HCT116 (cell line): ENCODE data around the gene RNU5D-1. TPM values are rescaled to one million over a fixed set of nuclear protein-coding genes. Genes with fewer than 3 reads are reported as not detected.

Source experiments
- ATAC-seq: fragments of 200-7000 bp; cut with Tn5 transposase; 2 replicates; pipeline ENCODE4 v1.9.1; 2020; ENCODE audit warnings: mild to moderate bottlenecking, moderate library complexity
- BruUV-seq: library from RNA; stranded (reverse); fragments of 400-500 nt; replicated peaks from 2 replicates; lab custom pipeline; 2021; lab: Mats Ljungman, UMichigan
- CTCF ChIA-PET: fragments of 300-600 bp; sonication (Branson Sonifier 250); formaldehyde crosslinking; loops from one replicate; lab custom pipeline; 2021; ENCODE audit warnings: antibody characterized with exemption; lab: Charles Lee
- POLR2A ChIA-PET: fragments of 300-600, 350-600 bp; sonication (Branson Sonifier 250); formaldehyde crosslinking; loops from one replicate; lab custom pipeline; 2021; ENCODE audit warnings: antibody characterized with exemption; lab: Charles Lee
- RAD21 ChIA-PET, 2 experiments: fragments of 300-600 bp; sonication (Branson Sonifier 250); formaldehyde crosslinking; loops; one replicate each; lab custom pipeline; 2023; ENCODE audit warnings: low total read pairs in 2 of 2; ENCODE audit not compliant: uncharacterized antibody in 2 of 2, unreplicated experiment in 2 of 2, low non-redundant PET in 1 of 2; lab: Charles Lee
- DNase-seq: peaks from one replicate; pipeline ENCODE4 v3.0.0-alpha.2; 2010; ENCODE audit warnings: low read depth, low spot score
- H2AFZ ChIP-seq: fragments of 200-600 bp; shearing (Covaris generic), sonication (generic); 2 replicates; pipeline ENCODE4 v1.6.1; 2017; ENCODE audit warnings: low read depth, mixed run types, mixed read lengths, antibody characterized with exemption, low read length; ENCODE audit not compliant: poor library complexity, severe bottlenecking
- H3K27ac ChIP-seq: 2 replicates; pipeline ENCODE4 v1.5.1; 2012; ENCODE audit warnings: low read depth, low read length
- H3K27me3 ChIP-seq: fragments of 200-600 bp; sonication (generic); 2 replicates; pipeline ENCODE4 v1.6.1; 2016; ENCODE audit warnings: mixed run types, low read length, mixed read lengths; ENCODE audit not compliant: insufficient read depth
- H3K36me3 ChIP-seq, 2 experiments: fragments of 200-500 bp in 1 of 2; fragments of 200-600 bp in 1 of 2; sonication (Bioruptor generic) in 1 of 2; sonication (generic) in 1 of 2; 2 replicates each; pipeline versions ENCODE4 v1.5.1 to v1.6.1; 2014 to 2016; ENCODE audit warnings: low read length in 2 of 2, inconsistent platforms in 1 of 2, mixed read lengths in 1 of 2, mixed run types in 1 of 2; ENCODE audit not compliant: insufficient read depth in 2 of 2, control insufficient read depth in 1 of 2
- H3K4me1 ChIP-seq, 2 experiments: fragments of 200-600 bp in 1 of 2; sonication (generic) in 1 of 2; 2 replicates each; pipeline versions ENCODE4 v1.5.1 to v1.6.1; 2012 to 2017; ENCODE audit warnings: low read length in 2 of 2, inconsistent platforms in 1 of 2, mild to moderate bottlenecking in 1 of 2, mixed read lengths in 1 of 2, mixed run types in 1 of 2, moderate library complexity in 1 of 2; ENCODE audit not compliant: insufficient read depth in 2 of 2, control insufficient read depth in 1 of 2
- H3K4me2 ChIP-seq: fragments of 200-600 bp; sonication (generic); 2 replicates; pipeline ENCODE4 v1.6.1; 2017; ENCODE audit warnings: mixed run types, low read length, mixed read lengths
- H3K4me3 ChIP-seq, 2 experiments: fragments of 200-600 bp in 1 of 2; sonication (generic) in 1 of 2; replicated peaks in 1 of 2; 2 replicates each; pipeline ENCODE4 v1.5.1; 2011 to 2016; ENCODE audit warnings: low read length in 2 of 2, control low read depth in 1 of 2, low read depth in 1 of 2, mild to moderate bottlenecking in 1 of 2, mixed read lengths in 1 of 2, mixed run types in 1 of 2
- H3K79me2 ChIP-seq: fragments of 200-600 bp; sonication (generic); 2 replicates; pipeline ENCODE4 v1.6.1; 2017; ENCODE audit warnings: mild to moderate bottlenecking, mixed run types, low read length, moderate library complexity, mixed read lengths; ENCODE audit not compliant: insufficient read depth
- H3K9ac ChIP-seq: fragments of 200-600 bp; sonication (generic); 2 replicates; pipeline ENCODE4 v1.6.1; 2016; ENCODE audit warnings: low read length, mixed read lengths
- H3K9me2 ChIP-seq: fragments of 200-600 bp; sonication (generic), shearing (Covaris generic); 2 replicates; pipeline ENCODE4 v1.6.1; 2017; ENCODE audit warnings: mixed run types, mild to moderate bottlenecking, moderate library complexity; ENCODE audit not compliant: insufficient read depth
- H3K9me3 ChIP-seq, 2 experiments: fragments of 200-500 bp in 1 of 2; fragments of 200-600 bp in 1 of 2; sonication (Bioruptor generic) in 1 of 2; sonication (generic) in 1 of 2; 2 replicates each; pipeline ENCODE4 v1.6.1; 2014 to 2017; ENCODE audit warnings: low read length in 2 of 2, mixed read lengths in 2 of 2, inconsistent platforms in 1 of 2, low read depth in 1 of 2, mild to moderate bottlenecking in 1 of 2, mixed run types in 1 of 2, moderate library complexity in 1 of 2; ENCODE audit not compliant: control insufficient read depth in 1 of 2, insufficient read depth in 1 of 2
- H4K20me1 ChIP-seq: fragments of 200-600 bp; sonication (generic), shearing (Covaris generic); 2 replicates; pipeline ENCODE4 v1.6.1; 2017; ENCODE audit warnings: mixed run types, mild to moderate bottlenecking, moderate library complexity; ENCODE audit not compliant: insufficient read depth
- ATF3 ChIP-seq: IDR thresholded peaks from 2 replicates; pipeline ENCODE4 v1.6.1; 2012
- CBX3 ChIP-seq: IDR thresholded peaks from 2 replicates; pipeline ENCODE4 v1.6.1; 2012; ENCODE audit warnings: low read depth
- CEBPB ChIP-seq: IDR thresholded peaks from 2 replicates; pipeline ENCODE4 v1.6.1; 2012; ENCODE audit warnings: low read depth
- CTCF ChIP-seq, 3 experiments: fragments of 200-600 bp in 1 of 3; sonication (generic) in 1 of 3; IDR thresholded peaks in 2 of 3; conservative IDR thresholded peaks in 1 of 3; 2 replicates each; pipeline ENCODE4 v1.5.1; 2012 to 2017; ENCODE audit warnings: low read depth in 2 of 3, low read length in 2 of 3, antibody characterized with exemption in 1 of 3, borderline replicate concordance in 1 of 3, control low read depth in 1 of 3, mild to moderate bottlenecking in 1 of 3, mixed read lengths in 1 of 3, mixed run types in 1 of 3, moderate library complexity in 1 of 3; ENCODE audit not compliant: insufficient read depth in 1 of 3
- EGR1 ChIP-seq: IDR thresholded peaks from 2 replicates; pipeline ENCODE4 v1.6.1; 2012; ENCODE audit warnings: low read depth
- EZH2 ChIP-seq: fragments of 200-600 bp; sonication (generic); IDR thresholded peaks from 2 replicates; pipeline ENCODE4 v1.6.1; 2017; ENCODE audit warnings: antibody characterized with exemption, mixed run types
- EZH2phosphoT487 ChIP-seq: fragments of 200-600 bp; IDR thresholded peaks from 2 replicates; pipeline ENCODE4 v1.6.1; 2018; ENCODE audit warnings: antibody characterized with exemption, borderline replicate concordance
- FOSL1 ChIP-seq: IDR thresholded peaks from 2 replicates; pipeline ENCODE4 v1.6.1; 2012; ENCODE audit warnings: low read depth
- JUND ChIP-seq: IDR thresholded peaks from 2 replicates; pipeline ENCODE4 v1.6.1; 2012
- MAX ChIP-seq: IDR thresholded peaks from 2 replicates; pipeline ENCODE4 v1.6.1; 2012
- SIN3A ChIP-seq: IDR thresholded peaks from 2 replicates; pipeline ENCODE4 v1.6.1; 2012; ENCODE audit warnings: low read depth
- SP1 ChIP-seq: IDR thresholded peaks from 2 replicates; pipeline ENCODE4 v1.6.1; 2012; ENCODE audit warnings: low read depth
- SRF ChIP-seq: IDR thresholded peaks from 2 replicates; pipeline ENCODE4 v1.6.1; 2012; ENCODE audit warnings: low read depth
- TCF7L2 ChIP-seq: IDR thresholded peaks from 2 replicates; pipeline ENCODE4 v1.7.0; 2011; ENCODE audit warnings: borderline replicate concordance, inconsistent platforms; ENCODE audit not compliant: insufficient read depth, insufficient read length; ENCODE audit errors: extremely low read depth
- ZBTB33 ChIP-seq: IDR thresholded peaks from 2 replicates; pipeline ENCODE4 v1.6.1; 2011; ENCODE audit warnings: mild to moderate bottlenecking, low read length, moderate library complexity; ENCODE audit not compliant: insufficient replicate concordance; ENCODE audit errors: extremely low read depth
- intact Hi-C: fragments of 100-400 bp; cut with micrococcal nuclease; formaldehyde crosslinking; loops from 2 replicates; pipeline ENCODE4 v1.10.0; 2022
- total RNA-seq: library from RNA; stranded (reverse); gene quantifications from one replicate; pipeline ENCODE4 v1.2.1, GENCODE V29; 2021; ENCODE audit not compliant: unreplicated experiment

Gene RNU5D-1
- total RNA-seq, 1 experiment from 2014 or later = not detected

GRCh38 chr1:44688760-44689446, 42.1 kb downstream of the RNU5D-1 start:
- peak; percentile 75 for ATAC-seq
- no peaks in the 10 kb centered on the region for H3K36me3 ChIP-seq
- H3K4me3 ChIP-seq = peak overlapping the region in 1 of 2 experiments; percentile 10; a peak in 1 of 4 replicates
- DNase-seq = no peak
- ChIA-PET POLR2A (interaction anchor here (0.9 to 2.7 kb wide), 3 partner anchors 9 to 33 kb away, joined by 3 to 24 read pairs (median 5); no protein-coding TSS in a partner anchor), RAD21 (no interaction called here), CTCF (no interaction called here)
- no peak overlapping the region for H3K9ac ChIP-seq
- no peaks in the 10 kb centered on the region for H3K9me3 ChIP-seq
- intact Hi-C loops = no loop called here
- H2AFZ ChIP-seq = no peak overlapping the region
- no peaks in the 10 kb centered on the region for H3K79me2 ChIP-seq
- no peaks in the 10 kb centered on the region for H3K9me2 ChIP-seq
- BruUV-seq = no TSS peak
- H3K4me1 ChIP-seq = peaks cover 31 to 46% of the 10 kb centered on the region in 2 experiments
- H3K27me3 ChIP-seq = no peaks in the 10 kb centered on the region
- no peaks in the 10 kb centered on the region for H4K20me1 ChIP-seq
- TF ChIP-seq EGR1 (no peak), CEBPB (no peak), FOSL1 (peak; percentile 78), CBX3 (peak; percentile 75; the same call in 1 of the 2 replicates), MAX (peak; percentile 45; the same call in 1 of the 2 replicates), JUND (peak; percentile 81), TCF7L2 (peak; percentile 89), SP1 (peak; percentile 39; the same call in 1 of the 2 replicates)
- no peak overlapping the region for H3K27ac ChIP-seq
- H3K4me2 ChIP-seq = peak overlapping the region; percentile 64

GRCh38 chr1:44685881-44686280, 45.1 kb downstream of the RNU5D-1 start:
- ChIA-PET CTCF (no interaction called here), RAD21 (no interaction called here), POLR2A (interaction anchor here (0.5 kb wide), 1 partner anchor 18 kb away, joined by 3 read pairs; no protein-coding TSS in a partner anchor)
- DNase-seq (no peak), ATAC-seq (no peak)
- Histone ChIP-seq H3K9ac (no peak overlapping the region), H3K9me2 (no peaks in the 10 kb centered on the region), H3K4me1 (peaks cover 26 to 28% of the 10 kb centered on the region in 2 experiments), H3K36me3 (no peaks in the 10 kb centered on the region), H3K27ac (no peak overlapping the region), H4K20me1 (no peaks in the 10 kb centered on the region), H3K79me2 (no peaks in the 10 kb centered on the region), H3K4me2 (no peak overlapping the region), H3K27me3 (no peaks in the 10 kb centered on the region), H2AFZ (no peak overlapping the region), H3K4me3 (no peak overlapping the region), H3K9me3 (no peaks in the 10 kb centered on the region)
- BruUV-seq = no TSS peak
- intact Hi-C loops = no loop called here
- TF ChIP-seq SIN3A (no peak), CBX3 (no peak), EGR1 (no peak), ATF3 (no peak), CTCF (IDR thresholded peaks at IDR 0.05 in 2 of 3, conservative IDR thresholded peaks at IDR 0.05 in 1 of 3; ENCODE audit: borderline replicate concordance in 1 of 3, insufficient read depth in 1 of 3, low read depth in 2 of 3, low read length in 2 of 3) (no peak), SRF (no peak), JUND (no peak), ZBTB33 (no peak), EZH2phosphoT487 (no peak), EZH2 (no peak), TCF7L2 (no peak)
